Stimulated activated CD4-positive, alpha-beta T cell treated with anti-CD3 and anti-CD28 coated beads, Interleukin-2, amount 100 ng/mL, for 48 hours (primary cell): ENCODE measurements around the gene RGS7.
"Not testable (repeated sequence)": the region's sequence is repeated elsewhere in the genome, so short reads cannot be mapped to it uniquely, and the experiment has no call there.

Experiments
- DNase-seq, 2 donors: peaks; one replicate each; pipeline ENCODE4 v3.0.0-alpha.2; 2020

The RGS7 gene

DNA sequence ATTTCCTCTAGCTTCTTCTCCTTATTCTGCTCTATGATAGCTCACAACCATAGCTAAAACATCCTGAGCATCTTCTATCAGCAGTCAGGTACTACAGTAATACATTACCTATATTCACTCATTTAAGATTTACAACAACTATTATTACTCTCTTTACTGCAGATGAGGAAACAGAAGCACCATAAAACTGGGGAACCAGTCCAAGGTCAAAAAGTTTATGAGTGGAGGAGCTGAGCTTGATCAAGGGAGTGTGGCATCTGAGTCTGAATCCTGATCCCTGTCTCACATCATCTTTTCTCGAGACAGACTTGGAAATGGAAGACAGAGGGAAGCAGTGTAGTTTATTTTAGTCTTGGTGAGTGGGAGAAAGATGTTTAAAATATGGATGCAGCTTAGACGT is 288.6 kb downstream of the RGS7 start:
- no peak for DNase-seq

DNA sequence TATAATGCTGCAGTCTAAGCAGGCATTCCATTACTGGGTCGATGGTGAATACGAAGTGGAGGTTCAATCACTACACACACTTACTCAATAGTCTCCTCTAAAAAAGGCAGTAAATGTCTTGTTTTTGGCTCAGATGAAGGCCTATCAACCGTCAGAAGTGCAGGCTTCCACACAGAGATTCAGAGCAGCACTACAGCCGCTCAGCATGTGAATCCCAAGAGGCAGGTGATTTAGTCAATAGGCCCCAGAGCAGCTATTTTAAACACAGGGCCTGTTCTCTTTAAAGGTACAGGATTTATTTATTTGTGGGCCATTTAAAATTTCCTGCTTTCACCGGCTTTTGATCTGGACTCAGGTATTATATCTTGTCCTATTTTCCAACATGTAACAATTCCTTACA is 293.7 kb downstream of the RGS7 start:
- no peak for DNase-seq

DNA sequence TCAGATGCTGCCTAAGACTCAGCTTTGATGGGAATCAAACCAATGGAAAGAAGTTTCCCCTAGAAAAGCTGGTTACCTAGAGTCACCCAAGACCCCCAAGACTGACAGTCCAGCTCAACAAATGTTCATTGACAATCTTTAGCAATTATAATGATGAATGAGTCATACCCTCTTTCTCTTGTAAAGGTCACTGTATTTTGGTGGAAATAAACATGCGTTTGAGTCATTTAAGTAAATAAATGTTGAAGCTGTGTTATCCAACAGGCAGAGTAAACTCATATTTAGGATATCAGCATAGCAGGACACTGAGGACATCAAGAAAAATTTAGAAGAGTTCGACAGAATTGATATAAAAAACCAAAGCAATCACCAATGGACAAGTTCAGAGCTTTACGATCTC is 295.9 kb downstream of the RGS7 start:
- DNase-seq = no peak

DNA sequence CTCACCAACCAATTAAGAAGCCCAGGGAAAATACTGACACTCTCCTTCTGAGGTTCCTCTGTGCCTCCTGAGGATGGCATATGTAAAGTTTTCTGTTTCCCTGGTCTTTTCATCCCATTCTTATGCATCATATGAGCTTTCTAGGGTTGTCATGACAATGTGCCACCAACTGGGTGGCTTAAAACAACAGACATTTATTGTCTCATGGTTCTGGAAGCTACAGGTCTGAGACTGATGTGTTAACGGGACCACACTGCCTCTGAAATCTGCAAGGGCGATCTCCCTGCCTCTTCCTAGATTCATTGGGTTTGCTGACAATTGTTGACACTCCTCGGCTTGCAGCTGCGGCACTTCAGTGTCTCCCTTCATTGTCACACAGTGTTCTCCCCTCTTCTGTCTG is 308.4 kb downstream of the RGS7 start:
- no peak for DNase-seq

DNA sequence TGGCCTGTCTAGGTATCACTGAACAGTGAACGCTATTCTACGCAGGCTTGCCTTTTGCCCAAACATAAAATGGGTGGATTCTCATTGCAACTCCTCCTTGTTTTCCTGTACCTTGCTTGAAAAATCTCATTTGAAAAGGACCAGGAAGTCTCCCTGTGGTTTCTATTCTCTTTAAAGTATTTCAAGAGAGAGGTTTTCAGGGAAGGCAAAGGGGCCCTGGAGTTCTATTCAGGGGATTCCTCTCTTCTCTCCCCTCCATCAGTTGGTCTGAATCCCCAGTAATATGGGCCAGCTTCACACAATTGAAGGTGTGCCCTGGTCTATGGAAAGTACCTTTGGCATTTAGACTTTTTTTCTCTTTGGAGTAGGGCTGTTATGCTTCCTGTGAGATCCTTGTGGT is 311.3 kb downstream of the RGS7 start:
- no peak for DNase-seq

DNA sequence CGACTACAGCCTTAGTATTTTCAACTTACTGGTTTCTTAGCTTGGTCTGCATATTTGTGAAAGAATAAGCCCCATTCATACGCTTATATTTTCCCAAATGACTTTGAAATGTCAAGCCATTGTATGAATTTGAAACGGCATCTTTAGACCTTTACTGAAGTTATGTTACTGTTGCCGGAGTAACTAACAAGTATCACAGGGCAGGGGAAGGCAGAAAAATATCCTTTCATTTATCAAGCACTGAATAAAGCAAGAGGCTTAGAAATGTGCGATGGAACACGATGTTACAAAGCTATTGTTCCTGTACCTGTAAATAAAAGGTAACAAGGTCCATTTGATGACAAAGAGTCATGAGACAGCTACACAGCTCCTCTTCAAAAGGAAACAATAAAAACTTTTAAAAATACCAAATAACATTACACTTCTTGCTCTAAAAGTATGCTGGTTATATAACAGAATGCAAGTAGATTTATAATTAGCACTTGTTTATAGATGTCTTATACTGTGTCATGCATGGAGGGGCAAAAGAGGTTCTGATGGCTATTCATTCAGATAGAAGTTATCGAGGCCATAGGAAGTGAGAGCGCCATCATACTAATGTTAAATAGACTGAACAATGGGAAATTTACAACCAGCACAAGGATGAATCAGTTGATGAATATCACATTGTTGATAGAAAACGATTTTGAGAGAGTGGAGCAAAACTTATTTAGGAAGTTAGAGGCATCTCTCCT is 322.6 kb downstream of the RGS7 start:
- DNase-seq = no peak

DNA sequence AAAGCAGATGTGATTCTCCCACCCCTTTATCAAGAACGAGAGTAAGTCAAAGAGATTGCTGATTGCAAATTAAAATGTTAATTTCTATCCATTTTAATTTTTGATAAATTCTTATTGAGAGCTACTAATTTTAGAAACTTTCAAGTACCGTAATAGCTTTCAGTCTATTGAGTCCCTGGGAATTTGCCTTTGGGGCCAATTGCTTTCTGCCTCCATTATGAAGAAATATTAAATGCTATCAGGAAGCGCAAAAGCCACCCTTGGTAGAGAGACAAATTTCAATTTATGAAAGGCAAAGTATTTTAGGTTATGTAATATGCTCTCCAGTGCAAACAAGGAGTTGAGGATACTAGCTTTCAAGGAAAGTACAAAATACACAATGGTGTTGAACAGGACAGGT is 332.2 kb downstream of the RGS7 start:
- no peak for DNase-seq

DNA sequence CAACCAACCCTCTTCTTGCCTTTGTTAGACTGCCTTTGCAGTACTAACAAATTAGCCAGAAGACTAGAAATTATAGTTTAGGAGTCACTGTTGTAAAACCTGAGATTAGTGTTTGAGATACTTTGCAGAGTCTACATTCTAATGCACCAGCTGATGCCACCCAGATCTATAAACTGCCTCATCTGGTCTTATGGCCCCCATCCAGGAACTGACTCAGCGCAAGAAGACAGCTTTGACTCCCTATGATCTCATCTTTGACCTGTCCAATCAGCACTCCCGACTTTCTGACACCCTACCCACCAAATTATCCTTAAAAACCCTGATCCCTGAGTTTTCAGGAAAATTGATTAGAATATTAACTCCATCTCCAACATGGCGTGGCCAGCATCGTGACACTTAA is 334.6 kb downstream of the RGS7 start:
- no peak for DNase-seq

DNA sequence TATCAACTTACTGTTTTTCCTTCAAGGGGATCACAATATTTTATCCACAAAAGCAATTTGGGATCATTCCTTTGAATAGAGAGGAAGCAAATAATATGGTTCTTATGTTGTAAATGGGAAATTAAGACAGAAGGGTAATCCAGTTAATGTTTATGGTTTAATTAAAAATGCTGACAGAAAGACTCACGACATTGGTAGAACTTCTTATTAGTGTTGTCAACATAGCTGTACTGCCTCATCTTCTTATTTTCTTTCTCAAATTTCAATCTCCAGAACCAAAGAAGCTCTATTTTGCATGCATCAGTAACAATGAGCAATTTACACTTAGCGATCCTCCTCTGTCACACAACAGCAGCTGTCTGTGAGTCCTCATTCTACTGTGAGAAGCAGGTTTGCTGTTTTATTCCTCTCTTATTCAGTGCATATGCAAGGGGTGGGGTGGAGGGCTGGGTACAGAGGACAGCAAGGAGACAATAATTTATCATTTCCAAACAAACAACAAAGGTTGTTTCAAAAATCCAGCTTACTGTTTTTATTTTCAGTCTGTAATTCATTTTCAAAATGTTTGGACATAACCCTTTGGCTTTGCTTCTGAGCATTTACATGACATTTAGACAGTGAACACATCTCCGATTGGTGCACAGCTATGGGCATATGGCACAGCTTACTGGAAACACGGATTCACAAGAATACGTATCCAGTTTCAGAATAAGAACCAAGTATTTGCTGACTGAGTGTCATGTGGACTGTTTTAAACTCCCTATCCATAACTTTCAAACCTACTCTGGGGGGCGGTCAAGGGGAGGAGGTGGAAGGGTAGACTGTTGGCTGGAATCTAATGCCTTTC is 335.9 kb downstream of the RGS7 start:
- no peak for DNase-seq

DNA sequence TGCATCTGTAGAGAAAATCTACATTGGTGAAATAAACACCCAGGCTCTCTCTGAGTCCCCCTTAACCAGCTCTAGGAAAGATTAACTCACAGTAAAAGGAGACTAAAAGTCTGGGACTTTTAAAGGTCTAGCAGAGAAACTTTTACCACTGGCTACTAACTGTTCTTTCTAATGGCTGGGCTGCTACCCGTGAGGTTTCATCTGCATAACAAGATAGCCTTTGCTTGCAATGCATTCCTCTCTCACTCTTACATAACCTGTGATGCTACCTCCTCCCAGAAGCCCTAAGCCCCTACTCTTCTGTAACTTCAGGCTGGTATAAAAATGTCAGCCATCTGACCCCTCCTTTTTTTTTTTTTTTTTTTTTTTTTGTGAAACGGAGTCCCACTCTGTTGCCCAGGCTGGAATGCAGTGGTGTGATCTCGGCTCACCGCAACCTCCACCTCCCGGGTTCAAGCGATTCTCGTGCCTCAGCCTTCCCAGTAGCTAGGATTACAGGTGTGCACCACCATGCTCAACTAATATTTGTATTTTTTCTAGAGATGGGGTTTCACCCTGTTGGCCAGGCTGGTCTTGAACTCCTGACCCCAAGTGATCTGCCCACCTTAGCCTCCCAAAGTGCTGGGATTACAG is 344.2 kb downstream of the RGS7 start:
- no peak for DNase-seq

DNA sequence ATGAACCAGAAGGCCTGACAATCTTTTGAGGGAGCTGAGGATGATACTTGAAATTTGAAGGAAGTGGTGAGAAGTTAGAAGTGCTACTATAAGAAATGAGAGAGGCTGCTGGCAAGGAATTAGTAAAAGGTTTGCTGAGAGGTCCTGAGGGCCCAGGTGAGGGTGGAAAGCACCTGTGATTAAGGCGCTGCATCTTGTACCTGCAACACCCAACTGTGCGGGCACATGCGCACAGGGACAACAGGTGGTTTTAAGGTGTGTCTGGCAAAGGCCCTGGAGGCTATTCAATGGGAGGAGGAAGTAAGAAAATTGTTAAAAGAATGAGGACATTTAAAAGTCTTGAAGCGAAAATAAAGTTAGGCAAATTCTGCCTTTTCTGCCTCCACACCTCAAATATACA is 349.3 kb downstream of the RGS7 start:
- no peak for DNase-seq

DNA sequence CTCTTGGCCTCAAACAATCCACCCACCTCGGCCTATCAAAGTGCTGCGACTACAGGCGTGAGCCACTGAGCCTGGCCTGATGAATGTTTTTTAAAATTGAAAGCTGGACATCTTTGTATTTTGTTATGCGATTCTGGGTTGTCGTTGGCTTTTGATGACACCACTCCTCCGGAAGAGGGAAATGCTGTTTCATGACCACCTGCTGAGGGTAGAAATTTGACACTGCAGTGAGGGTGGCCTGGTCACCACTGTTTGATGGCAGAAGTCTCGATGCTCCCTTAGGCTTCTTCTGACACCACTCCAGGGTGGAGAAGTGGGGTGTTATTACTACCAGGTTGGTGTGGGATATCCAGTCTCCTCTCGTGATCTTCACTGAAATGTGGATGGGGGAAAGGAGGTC is 357.2 kb downstream of the RGS7 start:
- DNase-seq = no peak

DNA sequence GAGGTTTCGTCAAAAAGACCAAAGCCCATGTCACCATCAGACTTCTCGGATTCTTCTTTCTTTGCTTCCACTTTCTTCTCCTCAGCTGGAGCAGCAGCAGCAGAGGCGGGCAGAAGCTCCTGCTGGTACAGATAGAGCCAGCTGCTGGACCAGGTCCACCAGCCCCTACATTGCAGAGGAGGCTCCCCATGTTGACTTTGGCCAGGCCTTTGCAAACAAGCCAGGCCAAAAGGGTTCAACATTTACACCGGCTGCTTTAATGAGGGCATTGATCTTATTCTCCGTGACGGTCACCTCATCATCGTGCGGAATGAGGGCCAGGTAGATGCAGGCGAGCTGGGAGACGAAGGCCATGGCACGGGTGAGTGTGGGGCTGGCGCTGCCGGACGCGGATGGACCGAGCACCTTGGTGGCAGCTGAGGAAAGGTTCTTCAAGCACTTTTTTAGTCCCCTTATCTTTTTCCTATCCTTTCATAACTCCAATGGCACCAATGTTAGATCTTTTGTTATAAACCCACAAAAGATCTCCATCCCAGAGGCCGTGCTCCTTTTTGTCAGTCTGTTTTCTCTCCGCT is 358.5 kb downstream of the RGS7 start:
- DNase-seq = no peak

DNA sequence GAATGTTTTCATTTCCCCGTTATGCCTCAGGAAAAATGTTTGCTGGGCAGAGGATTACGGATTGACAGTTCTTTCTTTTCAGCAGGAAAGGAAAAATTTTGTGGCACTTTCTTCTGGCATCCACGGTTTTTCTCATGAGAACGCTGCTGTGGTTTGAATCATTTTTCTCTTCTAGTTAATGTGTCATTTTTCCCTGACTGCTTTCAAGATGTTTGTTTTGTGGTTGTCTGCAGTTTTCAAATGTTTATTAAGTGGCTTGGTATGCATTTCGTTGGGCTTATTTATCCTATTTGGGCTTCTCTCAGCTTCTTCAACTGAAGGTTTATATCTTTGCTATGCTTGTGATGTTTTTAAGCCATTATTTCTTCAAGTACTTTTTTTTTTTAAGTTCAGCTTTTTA is 359.0 kb downstream of the RGS7 start:
- DNase-seq = no peak

DNA sequence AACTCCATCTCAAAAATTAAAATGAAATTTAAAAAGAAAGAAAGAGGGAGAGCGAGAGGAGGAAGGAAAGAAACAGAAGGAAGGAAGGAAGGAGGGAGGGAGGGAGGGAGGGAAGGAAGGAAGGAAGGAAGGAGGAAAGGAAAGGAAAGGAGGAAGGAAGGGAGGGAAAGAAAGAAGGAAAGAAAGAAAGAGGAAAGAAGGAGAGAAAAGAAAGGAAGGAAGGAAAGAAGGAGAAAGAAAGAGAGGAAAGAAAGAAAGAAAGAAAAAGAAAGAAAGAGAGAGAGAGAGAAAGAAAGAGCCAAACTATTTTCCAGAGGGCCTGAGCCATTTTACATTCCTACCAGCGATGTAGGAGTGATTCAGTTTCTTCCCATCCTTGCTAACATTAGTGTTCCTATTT is 364.0 kb downstream of the RGS7 start:
- no peak for DNase-seq

DNA sequence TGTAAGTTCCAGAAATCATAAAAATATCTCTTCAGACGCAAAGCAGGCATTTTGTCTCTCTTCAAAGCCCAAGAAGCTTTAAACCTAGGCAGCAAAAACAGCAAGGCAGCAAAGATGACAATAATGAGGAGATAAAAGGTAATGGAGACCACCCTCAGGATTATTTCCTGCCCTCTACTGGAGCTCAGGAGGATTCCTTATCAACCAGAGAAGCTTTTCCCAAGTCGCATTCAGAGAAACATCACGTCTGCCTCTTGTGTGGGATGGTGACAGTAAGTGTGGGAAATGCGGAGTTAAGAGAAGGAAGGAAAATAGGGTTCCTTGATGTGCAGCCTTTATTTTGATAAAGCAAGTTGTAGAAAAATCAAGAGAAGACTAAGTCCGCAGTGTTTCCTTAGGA is 365.8 kb downstream of the RGS7 start:
- no peak for DNase-seq

DNA sequence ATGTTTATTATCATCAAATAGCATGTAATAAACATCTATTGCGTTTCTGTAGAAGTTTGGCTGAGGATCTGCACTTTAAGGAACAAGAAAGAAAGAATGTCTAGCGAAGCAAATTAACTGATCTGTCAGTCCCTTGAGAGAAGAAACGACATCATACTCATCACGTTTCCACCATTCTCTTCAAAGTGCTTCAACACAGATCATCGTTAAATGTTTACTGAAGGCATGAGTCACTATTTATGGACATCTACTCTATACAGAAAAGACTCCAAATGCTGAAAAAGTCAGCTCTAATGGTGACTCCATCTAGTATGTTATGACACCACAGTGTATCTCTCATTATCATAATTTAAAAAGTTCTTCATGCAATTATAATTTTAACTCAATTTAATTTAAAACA is 369.1 kb downstream of the RGS7 start:
- no peak for DNase-seq

DNA sequence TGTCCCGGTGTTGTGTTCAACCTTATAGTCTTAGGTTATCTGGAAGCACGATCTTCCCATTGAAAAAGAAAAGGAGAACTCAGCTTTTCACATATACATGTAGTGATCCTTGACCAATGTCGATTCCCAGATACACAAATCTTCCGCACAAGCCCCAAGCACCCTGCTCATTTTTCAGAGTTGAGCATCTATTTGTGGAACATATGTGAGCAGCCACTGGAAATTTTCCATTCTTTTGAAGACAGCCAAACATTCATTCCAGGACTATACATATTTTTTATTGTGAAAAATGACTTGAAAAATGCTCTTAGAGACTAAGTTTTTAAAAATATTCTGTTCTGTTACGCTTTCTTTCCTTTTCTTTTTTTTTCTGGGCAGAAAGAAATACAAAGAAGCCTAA is 371.9 kb downstream of the RGS7 start:
- DNase-seq = no peak

DNA sequence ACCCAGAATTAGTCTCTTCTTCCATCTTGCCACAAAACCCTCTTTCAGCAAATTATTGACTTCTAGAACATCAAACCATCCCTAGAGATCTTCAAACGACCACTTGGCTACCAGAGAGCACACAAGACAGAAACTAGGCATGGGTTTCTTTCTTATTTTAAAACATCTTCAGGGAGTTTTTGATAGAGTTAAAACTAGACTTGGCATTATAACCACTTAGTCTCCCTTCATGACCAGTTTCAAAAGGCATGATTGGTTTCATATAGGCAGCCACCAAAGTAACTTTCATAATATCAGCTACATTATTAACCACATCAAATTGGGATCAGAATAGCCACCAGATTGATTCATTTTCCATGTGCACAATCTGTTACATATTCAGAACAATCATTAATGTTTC is 376.7 kb downstream of the RGS7 start:
- no peak for DNase-seq

DNA sequence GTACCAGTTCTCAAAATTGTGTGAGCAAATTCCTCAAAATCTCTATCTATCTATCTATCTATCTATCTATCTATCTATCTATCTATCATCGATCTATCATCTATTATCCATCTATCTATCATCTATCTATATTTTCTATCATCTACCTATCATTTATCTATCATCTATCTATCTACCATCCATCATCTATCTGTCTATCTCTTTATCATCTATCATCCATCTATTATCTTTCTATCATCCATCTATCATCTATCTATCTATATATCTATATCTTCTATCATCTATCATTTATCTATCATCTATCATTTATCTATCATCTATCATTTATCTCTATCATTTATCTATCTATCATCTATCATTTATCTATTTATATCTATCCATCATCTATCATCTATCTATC is 380.3 kb downstream of the RGS7 start:
- no peak for DNase-seq

DNA sequence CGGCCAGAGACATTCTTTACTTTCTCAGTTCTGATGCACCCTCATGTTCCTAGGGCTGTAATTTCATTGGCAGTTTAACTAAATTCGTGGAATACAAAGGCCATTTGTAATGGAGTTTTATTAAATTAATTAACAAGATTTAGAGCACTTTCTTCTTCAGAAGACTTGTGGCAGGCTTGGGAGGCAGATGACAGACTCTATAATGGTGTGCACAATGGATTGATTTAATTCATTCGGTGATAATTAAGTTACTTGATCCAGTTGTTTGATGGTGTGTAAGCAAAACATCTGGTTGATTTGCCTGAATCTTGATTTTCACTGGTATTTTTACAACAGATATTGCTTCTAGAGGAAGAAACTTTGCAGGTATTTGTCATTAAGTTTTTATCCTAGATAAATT is 383.1 kb downstream of the RGS7 start:
- DNase-seq = no peak

DNA sequence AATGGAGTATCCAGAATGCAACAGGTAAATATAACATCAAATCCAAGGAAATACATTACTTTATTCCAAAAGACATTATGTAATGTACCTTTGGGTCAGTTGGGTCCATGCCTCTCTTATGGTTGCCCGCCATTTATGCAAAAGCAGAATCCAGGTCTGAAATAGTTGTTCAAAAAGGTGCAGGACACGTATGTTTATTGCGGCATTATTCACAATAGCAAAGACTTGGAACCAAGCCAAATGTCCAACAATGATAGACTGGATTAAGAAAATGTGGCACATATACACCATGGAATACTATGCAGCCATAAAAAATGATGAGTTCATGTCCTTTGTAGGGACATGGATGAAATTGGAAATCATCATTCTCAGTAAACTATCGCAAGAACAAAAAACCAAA is 384.9 kb downstream of the RGS7 start:
- DNase-seq = not testable (repeated sequence)

DNA sequence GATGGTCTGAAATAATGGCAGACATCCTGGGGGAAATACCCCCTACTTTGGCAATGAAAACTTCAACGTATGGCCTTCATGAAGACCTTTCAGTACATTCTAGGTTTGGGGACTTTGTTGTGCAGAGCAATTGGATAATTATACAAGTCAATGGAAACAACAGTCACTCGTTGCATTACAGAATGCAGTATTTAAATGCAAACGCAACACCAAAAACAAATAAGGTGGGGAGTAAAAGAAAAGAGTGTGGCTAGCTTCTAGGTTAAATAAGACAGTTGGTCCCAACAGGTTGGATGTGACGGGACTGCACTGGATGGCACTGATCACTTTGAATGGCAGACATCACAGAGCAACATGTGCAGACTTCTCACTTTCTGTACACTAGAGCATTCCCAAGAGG is 386.8 kb downstream of the RGS7 start:
- no peak for DNase-seq

DNA sequence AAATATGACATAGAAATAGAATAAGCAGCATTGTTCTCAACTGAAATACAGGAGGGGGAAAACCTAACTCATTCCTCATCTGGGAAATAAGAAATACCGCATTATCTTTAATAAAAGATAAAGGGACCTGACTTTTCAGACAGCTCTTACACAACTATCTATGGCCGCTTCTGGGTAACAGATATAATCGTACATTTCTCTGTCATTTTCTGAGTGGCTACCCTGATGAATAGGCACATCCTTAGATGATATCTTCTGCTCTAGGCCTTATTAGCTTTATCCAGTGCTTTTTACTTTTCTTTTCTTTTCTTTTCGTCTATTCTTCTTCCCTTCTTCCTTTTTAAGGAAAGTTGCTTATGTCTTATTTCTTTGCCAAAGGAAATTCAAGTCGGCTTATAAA is 388.1 kb downstream of the RGS7 start:
- no peak for DNase-seq
